ENCODE data around the gene TMEM163.

TMEM163 gene

DNA sequence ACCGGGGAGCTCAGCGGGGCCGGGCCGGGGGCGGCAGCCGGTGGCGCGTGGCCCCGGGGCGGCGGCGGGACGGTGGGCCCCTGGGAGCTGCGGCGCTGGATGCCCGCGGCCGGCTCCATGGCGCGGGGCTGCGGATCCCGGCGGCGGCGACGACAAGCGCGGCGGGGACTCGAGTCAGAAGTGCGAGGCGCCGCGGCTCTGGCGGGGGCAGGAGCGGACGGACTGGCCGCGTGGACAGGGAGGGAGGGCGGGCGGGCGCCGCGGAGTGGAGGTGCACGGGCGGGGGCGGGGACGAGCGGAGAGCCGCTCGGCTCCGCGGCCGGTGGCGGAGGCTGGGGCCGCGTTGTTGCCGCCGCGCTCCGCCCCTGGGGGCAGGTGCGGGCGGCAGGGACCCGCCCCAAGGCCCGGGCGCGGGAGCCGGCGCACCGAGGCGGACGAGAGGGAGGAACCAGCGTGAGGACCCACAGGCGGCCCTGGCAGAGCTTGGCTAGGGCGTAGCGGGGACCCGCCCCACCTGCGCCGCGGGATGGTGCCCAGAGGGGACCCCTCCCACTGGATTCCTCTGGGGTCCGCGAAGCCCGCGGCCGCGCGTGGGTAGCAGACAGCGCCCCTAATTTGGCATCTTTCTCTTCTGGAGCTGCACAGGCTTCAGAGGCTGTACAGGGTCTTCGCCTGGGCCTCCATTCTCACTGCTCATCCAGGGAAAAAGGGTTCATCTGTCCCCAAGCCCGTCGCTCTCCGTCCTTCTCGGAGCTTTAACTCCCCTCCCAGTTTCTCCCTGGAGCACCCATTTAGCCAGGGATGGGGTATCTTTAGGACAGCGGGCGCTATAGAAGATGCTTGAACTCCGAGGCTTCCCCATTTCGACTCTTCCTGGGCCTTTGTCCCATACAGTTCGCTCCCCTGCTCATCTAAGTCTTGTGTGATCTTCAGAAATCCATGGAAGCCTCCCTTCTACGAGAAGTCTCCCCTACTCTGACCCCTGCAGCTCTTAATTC, at the start of gene TMEM163:
TSS of gene TMEM163 (minus strand) at position 184 of the 998 bp plus-strand sequence.
- no peak within 1 kb of the TSS for H3K4me3 ChIP-seq (ENCODE audit: low read depth, low read length)
- no peak for DNase-seq (ENCODE audit: low read depth)
- TF ChIP-seq, protein P1, sequence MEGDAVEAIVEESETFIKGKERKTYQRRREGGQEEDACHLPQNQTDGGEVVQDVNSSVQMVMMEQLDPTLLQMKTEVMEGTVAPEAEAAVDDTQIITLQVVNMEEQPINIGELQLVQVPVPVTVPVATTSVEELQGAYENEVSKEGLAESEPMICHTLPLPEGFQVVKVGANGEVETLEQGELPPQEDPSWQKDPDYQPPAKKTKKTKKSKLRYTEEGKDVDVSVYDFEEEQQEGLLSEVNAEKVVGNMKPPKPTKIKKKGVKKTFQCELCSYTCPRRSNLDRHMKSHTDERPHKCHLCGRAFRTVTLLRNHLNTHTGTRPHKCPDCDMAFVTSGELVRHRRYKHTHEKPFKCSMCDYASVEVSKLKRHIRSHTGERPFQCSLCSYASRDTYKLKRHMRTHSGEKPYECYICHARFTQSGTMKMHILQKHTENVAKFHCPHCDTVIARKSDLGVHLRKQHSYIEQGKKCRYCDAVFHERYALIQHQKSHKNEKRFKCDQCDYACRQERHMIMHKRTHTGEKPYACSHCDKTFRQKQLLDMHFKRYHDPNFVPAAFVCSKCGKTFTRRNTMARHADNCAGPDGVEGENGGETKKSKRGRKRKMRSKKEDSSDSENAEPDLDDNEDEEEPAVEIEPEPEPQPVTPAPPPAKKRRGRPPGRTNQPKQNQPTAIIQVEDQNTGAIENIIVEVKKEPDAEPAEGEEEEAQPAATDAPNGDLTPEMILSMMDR (conservative IDR thresholded peaks at IDR 0.05; ENCODE audit: low read depth, low read length), result no peak

GRCh38 chr2:134766583-134766982, 47.8 kb upstream of the TMEM163 start:
- no peak overlapping the region for H3K4me3 ChIP-seq (ENCODE audit: low read depth, low read length)
- TF ChIP-seq, protein P1 (conservative IDR thresholded peaks at IDR 0.05; ENCODE audit: low read depth, low read length), result no peak
- DNase-seq (ENCODE audit: low read depth), result no peak

DNA sequence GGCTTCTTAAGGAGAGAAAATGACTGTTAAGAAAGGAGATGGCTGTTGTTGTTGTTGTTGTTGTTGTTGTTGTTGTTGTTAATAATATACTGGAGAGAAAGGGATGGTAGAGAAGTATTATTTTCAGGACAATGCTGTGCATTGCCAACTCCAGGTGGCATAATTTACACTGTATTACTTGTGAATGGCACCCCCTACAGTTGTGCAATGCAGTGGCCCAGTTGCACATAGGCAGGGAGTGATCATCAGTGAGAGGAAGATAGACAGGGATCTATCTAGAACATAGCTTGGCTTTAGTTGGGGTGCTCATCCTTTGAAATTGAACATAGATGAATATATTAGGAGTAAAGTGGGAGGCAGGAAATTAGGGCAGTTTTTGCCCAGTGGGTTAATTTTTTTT, 47.2 kb upstream of the TMEM163 start:
- TF ChIP-seq, protein P1 (conservative IDR thresholded peaks at IDR 0.05; ENCODE audit: low read depth, low read length), result no peak
- no peak for DNase-seq (ENCODE audit: low read depth)
- no peak overlapping the region for H3K4me3 ChIP-seq (ENCODE audit: low read depth, low read length)

DNA sequence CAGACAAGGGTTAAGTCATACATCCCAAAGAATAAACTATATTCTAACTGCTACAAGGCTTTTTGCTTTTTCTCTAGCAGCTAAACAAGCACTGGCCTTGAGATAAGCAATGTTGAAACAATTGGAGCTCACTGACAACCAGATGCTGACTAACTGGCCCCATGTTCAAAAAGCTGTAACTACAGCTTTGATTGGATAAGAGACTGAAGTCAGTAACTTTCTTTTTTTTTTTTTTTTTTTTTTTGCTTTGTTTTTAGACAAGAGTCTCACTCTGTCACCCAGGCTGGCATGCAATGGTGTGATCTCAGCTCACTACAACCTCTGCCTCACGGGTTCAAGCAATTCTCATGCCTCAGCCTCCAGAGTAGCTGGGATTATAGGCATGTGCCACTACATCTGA, 45.4 kb upstream of the TMEM163 start:
- H3K4me3 ChIP-seq (ENCODE audit: low read depth, low read length), result no peak overlapping the region
- no peak for DNase-seq (ENCODE audit: low read depth)
- TF ChIP-seq, protein P1 (conservative IDR thresholded peaks at IDR 0.05; ENCODE audit: low read depth, low read length), result no peak

- DNase-seq (ENCODE audit: low read depth), result no peak
- TF ChIP-seq, protein P1 (conservative IDR thresholded peaks at IDR 0.05; ENCODE audit: low read depth, low read length), result no peak
- H3K4me3 ChIP-seq (ENCODE audit: low read depth, low read length), result no peak overlapping the region
Observed at GRCh38 chr2:134763164-134763710, 44.4 kb upstream of the TMEM163 start.

DNA sequence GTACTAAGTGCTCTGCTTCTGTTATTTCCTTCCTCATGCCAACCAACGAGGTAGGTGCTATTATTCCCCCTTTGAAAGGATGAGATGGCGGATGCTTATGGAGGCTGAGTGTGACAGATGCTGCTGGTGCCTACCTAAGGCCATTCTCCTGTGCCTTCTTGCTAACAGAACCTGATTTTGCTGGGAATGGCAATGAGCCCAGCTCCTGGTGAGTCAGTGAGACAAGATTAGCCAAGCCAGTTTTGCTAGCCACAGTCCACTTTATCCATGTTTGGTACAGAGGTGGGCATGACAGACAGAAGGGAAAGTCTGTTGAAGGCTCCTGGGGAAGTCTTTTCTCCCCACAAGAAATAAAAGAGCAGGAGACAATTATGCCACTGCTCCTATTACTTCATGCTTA, 43.7 kb upstream of the TMEM163 start:
- TF ChIP-seq, protein P1 (conservative IDR thresholded peaks at IDR 0.05; ENCODE audit: low read depth, low read length), result no peak
- H3K4me3 ChIP-seq (ENCODE audit: low read depth, low read length), result no peak overlapping the region
- DNase-seq (ENCODE audit: low read depth), result no peak
